Suprapubic skin (tissue), 4 donors: ENCODE results near the gene CEACAM1. TPM values are rescaled to one million over a fixed set of nuclear protein-coding genes. Genes with fewer than 3 reads are reported as not detected.

ENCODE experiments used
- DNase-seq, 2 donors: peaks; one replicate each; pipeline ENCODE4 v3.0.0-alpha.2; 2019; ENCODE audit warnings: low spot score in 2 of 2
- H3K27ac ChIP-seq: fragments of 200-600 bp; sonication (generic); one replicate; pipeline ENCODE4 v1.5.1; 2019
- H3K27me3 ChIP-seq: fragments of 200-600 bp; sonication (generic); one replicate; pipeline ENCODE4 v1.5.1; 2019
- H3K36me3 ChIP-seq: fragments of 200-600 bp; sonication (generic); one replicate; pipeline ENCODE4 v1.5.1; 2019
- H3K4me1 ChIP-seq: fragments of 200-600 bp; sonication (generic); one replicate; pipeline ENCODE4 v1.5.1; 2019
- H3K4me3 ChIP-seq: fragments of 200-600 bp; sonication (generic); one replicate; pipeline ENCODE4 v1.5.1; 2019; ENCODE audit warnings: mild to moderate bottlenecking
- H3K9me3 ChIP-seq: fragments of 200-600 bp; sonication (generic); one replicate; pipeline ENCODE4 v1.5.1; 2019
- CTCF ChIP-seq, 2 donors: fragments of 200-600 bp in 1 of 2; fragments of 450-650 bp in 1 of 2; sonication (generic) in 1 of 2; IDR thresholded peaks; one replicate each; pipeline ENCODE4 v1.5.1; 2016 to 2019; ENCODE audit warnings: antibody characterized with exemption in 2 of 2, mild to moderate bottlenecking in 1 of 2, moderate library complexity in 1 of 2
- EP300 ChIP-seq: sonication (generic); formaldehyde crosslinking; IDR thresholded peaks from one replicate; pipeline ENCODE4 v1.6.1; 2017; ENCODE audit warnings: antibody characterized with exemption
- POLR2A ChIP-seq, 2 donors: fragments of 450-650 bp; IDR thresholded peaks; one replicate each; pipeline ENCODE4 v1.6.1; 2017; ENCODE audit warnings: antibody characterized with exemption in 2 of 2, mild to moderate bottlenecking in 2 of 2, moderate library complexity in 2 of 2
- POLR2AphosphoS5 ChIP-seq, 3 donors: sonication (generic); formaldehyde crosslinking; IDR thresholded peaks; one replicate each; pipeline ENCODE4 v1.6.1; 2017; ENCODE audit warnings: antibody characterized with exemption in 3 of 3
- WGBS: methylation state at CpG from one replicate; pipeline ENCODE4 v1.1.5; 2018; 5-methylcytosine and 5-hydroxymethylcytosine counted together
- total RNA-seq, 4 donors: library from RNA; depleted of rRNA; stranded (reverse); fragments of >200 nt; gene quantifications; one replicate each; pipeline ENCODE4 v1.1.0, GENCODE V29; 2016

Gene CEACAM1
- total RNA-seq, 4 donors from 2014 or later: 2.0 to 9.9 (median 3.9) TPM

GRCh38 chr19:42497492-42498168 is 30.7 kb downstream of the CEACAM1 start:
- Histone ChIP-seq H3K36me3 (no peaks in the 10 kb centered on the region), H3K9me3 (no peaks in the 10 kb centered on the region), H3K4me1 (no peaks in the 10 kb centered on the region), H3K4me3 (no peak overlapping the region), H3K27me3 (no peaks in the 10 kb centered on the region), H3K27ac (peak overlapping the region; percentile 25)
- 83% methylated on average over 3 of the region's 3 CpGs for WGBS
- no peak for DNase-seq
- TF ChIP-seq EP300 (no peak), POLR2AphosphoS5 (IDR thresholded peaks at IDR 0.05) (no peak), POLR2A (IDR thresholded peaks at IDR 0.05) (no peak), CTCF (IDR thresholded peaks at IDR 0.05) (no peak)

GRCh38 chr19:42496460-42497133 is 31.7 kb downstream of the CEACAM1 start:
- TF ChIP-seq CTCF (IDR thresholded peaks at IDR 0.05) (no peak), EP300 (no peak), POLR2A (IDR thresholded peaks at IDR 0.05) (no peak), POLR2AphosphoS5 (IDR thresholded peaks at IDR 0.05) (no peak)
- Histone ChIP-seq H3K9me3 (no peaks in the 10 kb centered on the region), H3K27me3 (no peaks in the 10 kb centered on the region), H3K4me1 (no peaks in the 10 kb centered on the region), H3K36me3 (no peaks in the 10 kb centered on the region), H3K27ac (no peak overlapping the region), H3K4me3 (no peak overlapping the region)
- 93% methylated on average over 2 of the region's 2 CpGs for WGBS
- no peak for DNase-seq

GRCh38 chr19:42495663-42496062 is 32.6 kb downstream of the CEACAM1 start:
- H3K4me3 ChIP-seq: no peak overlapping the region
- 73% methylated on average over 3 of the region's 3 CpGs for WGBS
- H3K27me3 ChIP-seq: no peaks in the 10 kb centered on the region
- no peaks in the 10 kb centered on the region for H3K36me3 ChIP-seq
- no peak for TF ChIP-seq CTCF (IDR thresholded peaks at IDR 0.05)
- no peak for TF ChIP-seq EP300
- TF ChIP-seq POLR2A (IDR thresholded peaks at IDR 0.05): no peak
- no peak for TF ChIP-seq POLR2AphosphoS5 (IDR thresholded peaks at IDR 0.05)
- DNase-seq: no peak
- H3K9me3 ChIP-seq: no peaks in the 10 kb centered on the region
- H3K4me1 ChIP-seq: no peaks in the 10 kb centered on the region
- H3K27ac ChIP-seq: no peak overlapping the region

- Histone ChIP-seq H3K9me3 (no peaks in the 10 kb centered on the region), H3K36me3 (no peaks in the 10 kb centered on the region), H3K4me3 (no peak overlapping the region), H3K27me3 (no peaks in the 10 kb centered on the region), H3K27ac (no peak overlapping the region), H3K4me1 (no peaks in the 10 kb centered on the region)
- DNase-seq: no peak
- 69% methylated on average over 3 of the region's 3 CpGs for WGBS
- TF ChIP-seq POLR2AphosphoS5 (IDR thresholded peaks at IDR 0.05) (no peak), CTCF (IDR thresholded peaks at IDR 0.05) (no peak), EP300 (no peak), POLR2A (IDR thresholded peaks at IDR 0.05) (no peak)
Measured at GRCh38 chr19:42494321-42494720, 34.0 kb downstream of the CEACAM1 start.

GRCh38 chr19:42488783-42489521 is 39.3 kb downstream of the CEACAM1 start:
- WGBS: 78% methylated on average over 6 of the region's 6 CpGs
- Histone ChIP-seq H3K9me3 (no peaks in the 10 kb centered on the region), H3K4me1 (no peaks in the 10 kb centered on the region), H3K27ac (no peak overlapping the region), H3K4me3 (no peak overlapping the region), H3K36me3 (no peaks in the 10 kb centered on the region), H3K27me3 (no peaks in the 10 kb centered on the region)
- no peak for DNase-seq
- TF ChIP-seq CTCF (IDR thresholded peaks at IDR 0.05) (no peak), EP300 (no peak), POLR2A (IDR thresholded peaks at IDR 0.05) (no peak), POLR2AphosphoS5 (IDR thresholded peaks at IDR 0.05) (no peak)
